ENCODE measurements around the gene STAMBPL1. TPM values are rescaled to one million over a fixed set of nuclear protein-coding genes. Genes with fewer than 3 reads are reported as not detected.

Gene STAMBPL1
- total RNA-seq, 6 donors from 2014 or later, result 4.9 to 69.1 (median 7.0) TPM

GRCh38 chr10:88915781-88916180, 35.7 kb downstream of the STAMBPL1 start:
- TF ChIP-seq POLR2AphosphoS5 (IDR thresholded peaks at IDR 0.05) (no peak), EP300 (IDR thresholded peaks at IDR 0.05) (no peak), POLR2A (IDR thresholded peaks at IDR 0.05) (no peak), CTCF (IDR thresholded peaks at IDR 0.05) (no peak)

DNA sequence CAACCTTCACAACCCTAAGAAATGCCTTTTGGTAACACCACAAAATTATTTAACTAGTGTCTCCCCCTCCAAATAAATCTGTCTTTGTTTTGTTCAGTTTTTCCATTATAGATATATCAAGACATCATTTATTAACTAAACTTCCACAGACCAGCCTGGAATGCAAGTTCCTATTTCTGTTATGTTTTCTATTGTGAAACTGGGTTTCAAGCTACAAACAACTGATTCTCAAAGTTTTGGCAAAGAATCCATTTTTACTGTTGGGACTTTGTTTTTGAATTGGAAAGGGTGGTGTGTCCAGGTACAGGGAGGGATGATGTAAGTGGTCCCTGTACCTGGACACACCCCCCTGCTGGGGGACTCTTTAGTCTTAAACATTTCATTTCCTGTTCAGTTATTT, 36.2 kb downstream of the STAMBPL1 start:
- DNase-seq (no peak), ATAC-seq (ENCODE audit: low FRiP score in 2 of 2) (no peak)
- no peak overlapping the region for H3K4me3 ChIP-seq
- H3K27me3 ChIP-seq, result no peaks in the 10 kb centered on the region
- H3K27ac ChIP-seq, result no peak overlapping the region
- H3K4me1 ChIP-seq, result no peaks in the 10 kb centered on the region
- no peaks in the 10 kb centered on the region for H3K36me3 ChIP-seq
- H3K9me3 ChIP-seq, result no peaks in the 10 kb centered on the region
- TF ChIP-seq EP300 (IDR thresholded peaks at IDR 0.05) (no peak), CTCF (IDR thresholded peaks at IDR 0.05) (no peak), POLR2AphosphoS5 (IDR thresholded peaks at IDR 0.05) (no peak), POLR2A (IDR thresholded peaks at IDR 0.05) (no peak)

More at GRCh38 chr10:88915781-88916180, 35.7 kb downstream of the STAMBPL1 start:
- Histone ChIP-seq H3K27ac (no peak overlapping the region), H3K9me3 (no peaks in the 10 kb centered on the region), H3K36me3 (no peaks in the 10 kb centered on the region), H3K27me3 (no peaks in the 10 kb centered on the region), H3K4me1 (no peaks in the 10 kb centered on the region), H3K4me3 (no peak overlapping the region)
- DNase-seq (no peak), ATAC-seq (ENCODE audit: low FRiP score in 2 of 2) (no peak)
- 60 to 63% methylated on average over 2 of the region's 2 CpGs for WGBS, 2 donors

- DNase-seq, result no peak
- TF ChIP-seq EP300 (IDR thresholded peaks at IDR 0.05), result no peak
- TF ChIP-seq POLR2A (IDR thresholded peaks at IDR 0.05), result no peak
- no peak for TF ChIP-seq POLR2AphosphoS5 (IDR thresholded peaks at IDR 0.05)
- TF ChIP-seq CTCF (IDR thresholded peaks at IDR 0.05), result no peak
- WGBS, 2 donors, result 80 to 85% methylated on average over 3 of the region's 3 CpGs
- H3K36me3 ChIP-seq, result no peaks in the 10 kb centered on the region
- H3K9me3 ChIP-seq, result no peaks in the 10 kb centered on the region
- ATAC-seq (ENCODE audit: low FRiP score in 2 of 2), result no peak
- no peaks in the 10 kb centered on the region for H3K4me1 ChIP-seq
- H3K27ac ChIP-seq, result no peak overlapping the region
- H3K27me3 ChIP-seq, result no peaks in the 10 kb centered on the region
- no peak overlapping the region for H3K4me3 ChIP-seq
Observed at GRCh38 chr10:88916986-88917385, 36.9 kb downstream of the STAMBPL1 start.

DNA sequence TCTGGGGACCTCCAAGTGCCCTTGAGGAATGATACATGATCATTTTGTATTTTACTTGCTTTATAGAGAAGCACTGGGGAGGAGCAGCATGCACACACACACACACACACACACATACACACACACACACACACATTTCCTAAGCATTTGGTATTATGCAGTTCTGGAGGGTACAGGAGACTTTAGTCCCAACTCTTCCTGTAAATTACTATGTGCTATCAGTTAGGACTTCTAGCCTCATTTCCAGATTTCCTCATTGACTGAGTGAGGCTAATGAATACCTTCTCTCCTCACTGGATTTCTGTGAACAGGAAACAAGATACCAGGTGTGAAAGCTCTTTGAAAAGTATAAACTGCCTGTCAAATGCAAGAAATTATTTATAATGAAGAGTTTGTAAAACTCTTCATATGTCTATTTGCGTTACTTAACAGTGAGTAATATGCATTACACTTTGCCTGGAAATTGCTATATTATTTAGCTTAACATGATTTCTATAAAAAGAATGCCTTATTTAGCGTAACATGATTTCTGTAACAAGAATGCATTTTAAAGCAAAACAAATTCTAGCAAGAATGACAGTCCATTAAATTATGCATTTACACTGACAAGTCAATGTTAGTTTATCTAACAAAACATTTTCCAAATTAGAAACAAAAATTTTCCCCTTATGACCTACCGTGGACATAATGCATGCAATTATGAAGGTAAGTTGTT, 38.3 kb downstream of the STAMBPL1 start:
- H3K4me3 ChIP-seq, result no peak overlapping the region
- no peaks in the 10 kb centered on the region for H3K4me1 ChIP-seq
- DNase-seq (no peak), ATAC-seq (ENCODE audit: low FRiP score in 2 of 2) (no peak)
- no peaks in the 10 kb centered on the region for H3K9me3 ChIP-seq
- H3K36me3 ChIP-seq, result no peaks in the 10 kb centered on the region
- no peaks in the 10 kb centered on the region for H3K27me3 ChIP-seq
- TF ChIP-seq CTCF (IDR thresholded peaks at IDR 0.05) (no peak), POLR2A (IDR thresholded peaks at IDR 0.05) (no peak), POLR2AphosphoS5 (IDR thresholded peaks at IDR 0.05) (no peak), EP300 (IDR thresholded peaks at IDR 0.05) (no peak)
- no peak overlapping the region for H3K27ac ChIP-seq
- WGBS, 2 donors, result 93 to 96% methylated on average over 3 of the region's 3 CpGs

GRCh38 chr10:88919041-88919440, 39.0 kb downstream of the STAMBPL1 start:
- Histone ChIP-seq H3K4me1 (no peaks in the 10 kb centered on the region), H3K9me3 (no peaks in the 10 kb centered on the region), H3K27ac (no peak overlapping the region), H3K4me3 (no peak overlapping the region), H3K36me3 (no peaks in the 10 kb centered on the region), H3K27me3 (no peaks in the 10 kb centered on the region)
- TF ChIP-seq EP300 (IDR thresholded peaks at IDR 0.05), result no peak
- no peak for TF ChIP-seq CTCF (IDR thresholded peaks at IDR 0.05)
- TF ChIP-seq POLR2AphosphoS5 (IDR thresholded peaks at IDR 0.05), result no peak
- 90 to 91% methylated on average over 1 of the region's 1 CpG for WGBS, 2 donors
- DNase-seq (no peak), ATAC-seq (ENCODE audit: low FRiP score in 2 of 2) (no peak)

Measured in upper lobe of left lung (tissue), 6 donors.